Activated effector memory CD4-positive, alpha-beta T cell treated with anti-CD3 and anti-CD28 coated beads, Interleukin-2, amount 50 U/mL, for 16 hours (primary cell): Measurements from ENCODE around the gene DNAH17.

ENCODE experiments used
- DNase-seq: peaks from one replicate; pipeline ENCODE4 v3.0.0-alpha.2; 2020

The DNAH17 gene

GRCh38 chr17:78493853-78494695 is 83.1 kb downstream of the DNAH17 start:
- no peak for DNase-seq

DNA sequence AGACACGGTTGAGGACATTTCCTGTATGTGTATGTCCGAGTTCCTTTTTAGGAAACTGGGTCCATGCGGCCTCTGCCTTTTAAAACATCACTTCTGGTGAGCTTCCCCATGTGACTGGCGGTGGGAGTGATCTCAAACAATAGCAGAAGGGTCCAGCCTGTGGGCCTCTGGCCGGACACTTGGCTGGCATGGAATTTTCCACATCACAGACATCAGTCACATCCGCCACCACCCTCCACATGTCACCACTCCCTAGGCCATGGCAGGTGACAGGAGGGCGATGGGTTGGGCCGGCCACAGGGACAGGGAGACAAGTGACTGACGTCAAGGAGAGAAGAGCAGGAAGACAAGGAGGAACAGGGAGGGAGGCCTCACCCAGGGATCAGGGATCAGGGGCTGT is 83.7 kb downstream of the DNAH17 start:
- no peak for DNase-seq

- DNase-seq = no peak
Measured at GRCh38 chr17:78492116-78492799, 84.9 kb downstream of the DNAH17 start.

DNA sequence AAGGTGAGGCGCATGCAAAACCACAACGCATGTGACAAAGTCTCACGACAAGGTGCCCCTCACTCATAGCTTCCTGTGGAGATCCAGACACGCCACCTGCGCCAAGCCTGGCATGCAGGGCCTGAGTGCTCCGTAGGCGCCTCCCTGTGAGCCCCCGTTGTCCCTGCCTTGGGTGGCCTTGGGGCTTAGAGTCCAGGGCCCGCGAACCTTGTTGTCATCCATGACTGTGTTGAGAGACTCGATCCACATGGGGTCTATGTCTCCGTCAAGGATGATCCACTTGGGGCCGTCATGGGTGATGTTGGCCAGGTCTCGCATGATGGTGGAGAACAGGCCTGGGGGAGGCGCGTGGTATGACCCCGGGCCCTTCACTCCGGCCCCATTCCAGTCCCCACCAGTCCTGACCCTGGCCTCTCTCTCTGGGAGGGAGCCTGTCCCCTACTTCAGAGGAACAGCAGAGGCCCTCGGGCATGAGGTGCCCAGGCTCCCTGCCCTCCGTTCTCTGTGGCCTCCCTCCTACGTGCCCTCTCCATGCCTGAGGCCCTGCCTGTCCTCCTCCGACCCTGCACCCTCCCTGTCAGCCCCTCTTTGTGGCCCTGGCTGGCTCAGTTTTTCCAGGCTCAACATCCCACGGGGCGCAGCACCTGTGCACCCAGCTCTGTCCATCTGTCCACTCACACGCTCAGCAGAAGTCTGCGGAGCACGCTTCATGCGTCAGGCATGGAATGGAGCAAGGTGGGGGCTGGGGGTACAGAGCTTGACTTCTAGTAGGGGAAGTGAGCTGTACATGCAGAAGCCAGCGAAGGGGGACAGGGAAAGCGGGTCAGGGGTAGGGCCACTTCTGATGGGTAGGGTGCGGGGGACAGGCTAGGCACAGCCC is 85.7 kb downstream of the DNAH17 start:
- no peak for DNase-seq

DNA sequence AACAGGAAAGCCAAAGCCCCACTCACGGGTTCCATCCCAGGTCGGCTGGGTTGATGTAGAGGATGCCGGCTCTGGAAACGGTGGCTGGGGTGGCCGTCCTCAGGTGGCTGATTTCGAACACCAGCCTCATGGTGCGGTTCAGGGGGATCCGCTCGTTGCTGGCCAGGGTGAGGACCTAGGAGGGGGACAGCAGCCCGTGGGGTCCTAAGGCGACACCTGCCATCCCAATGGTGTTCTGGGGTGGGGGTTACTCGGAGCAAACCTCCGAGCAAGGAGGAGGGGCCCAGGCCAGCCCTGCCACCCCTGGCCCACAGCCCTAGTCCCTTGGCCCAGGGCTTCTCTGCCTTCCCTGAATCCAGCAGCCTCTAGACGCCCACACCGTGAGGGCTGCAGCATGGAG is 86.5 kb downstream of the DNAH17 start:
- no peak for DNase-seq

DNA sequence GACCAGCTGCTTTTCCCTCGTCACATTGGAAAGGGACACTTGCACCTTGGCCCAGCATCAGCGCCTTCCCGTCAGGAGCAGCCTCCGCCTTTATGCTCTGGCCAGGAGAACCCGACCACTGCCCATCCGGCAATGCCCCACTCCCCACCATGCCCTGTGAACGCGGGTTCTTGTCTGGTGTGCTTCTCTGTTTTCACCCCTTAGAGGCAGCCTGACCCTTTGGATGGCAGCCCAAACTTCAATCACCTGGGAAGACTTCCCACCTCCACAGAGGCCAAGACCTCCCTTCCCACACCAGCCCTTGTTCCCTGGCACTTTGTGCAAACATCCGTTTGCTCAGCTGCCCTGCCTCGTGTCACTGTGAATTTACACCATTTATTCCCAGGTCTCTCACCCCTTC is 87.0 kb downstream of the DNAH17 start:
- DNase-seq = no peak

DNA sequence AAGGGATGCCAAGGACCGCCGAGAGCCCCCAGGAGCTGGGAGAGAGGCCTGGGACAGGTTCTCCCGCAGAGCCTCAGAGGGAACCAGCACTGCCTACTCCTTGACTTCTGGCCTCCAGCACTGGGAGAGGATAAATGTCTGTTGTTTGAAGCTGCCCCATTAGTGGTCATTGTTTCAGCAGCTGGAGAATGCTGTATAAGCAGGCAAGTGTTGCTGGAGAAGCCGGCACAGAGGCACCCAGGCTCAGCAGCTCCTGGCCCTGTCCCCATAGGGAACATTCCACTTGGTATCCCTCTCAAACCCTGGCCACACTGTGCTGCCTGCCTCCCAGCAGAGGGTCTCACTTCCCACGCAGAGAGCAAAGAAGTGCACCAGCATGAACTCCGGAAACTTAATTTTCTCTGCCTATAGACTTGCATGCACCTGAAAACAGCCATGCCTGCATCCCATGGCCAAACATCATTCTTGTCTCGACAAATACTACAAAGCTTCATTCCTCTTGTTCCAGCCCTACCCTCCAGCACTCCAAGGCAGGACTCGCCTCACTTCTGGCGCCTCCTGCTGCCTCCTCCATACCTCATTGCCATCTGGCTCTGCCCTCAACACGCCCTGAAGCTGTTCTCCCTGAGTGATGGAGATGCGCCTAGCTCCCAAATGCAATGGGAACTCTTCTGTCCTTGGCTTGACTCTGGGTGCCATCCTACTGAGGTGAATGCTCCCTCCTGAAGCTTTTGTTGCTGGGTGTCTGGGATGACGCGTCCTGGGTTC is 88.1 kb downstream of the DNAH17 start:
- no peak for DNase-seq

DNA sequence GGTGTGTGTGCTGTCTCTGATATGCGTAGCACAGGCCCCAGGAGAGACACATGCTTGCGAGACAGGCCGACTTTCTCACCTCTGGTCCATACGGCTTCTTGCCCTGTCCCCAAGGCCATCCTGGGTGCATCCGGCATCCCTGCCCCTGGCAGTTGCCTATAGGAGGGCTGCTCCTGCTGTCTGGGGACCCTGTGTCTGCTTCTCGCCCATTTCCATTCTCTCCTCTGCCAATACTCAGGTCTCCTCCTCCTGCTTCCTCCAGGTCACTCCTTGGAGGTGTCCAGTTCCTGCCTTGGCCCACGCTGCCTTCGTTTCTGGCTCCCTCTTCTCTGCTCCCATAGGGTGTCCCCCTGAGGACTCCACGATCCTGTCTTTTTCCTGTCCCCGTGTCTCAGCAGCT is 89.0 kb downstream of the DNAH17 start:
- no peak for DNase-seq

DNA sequence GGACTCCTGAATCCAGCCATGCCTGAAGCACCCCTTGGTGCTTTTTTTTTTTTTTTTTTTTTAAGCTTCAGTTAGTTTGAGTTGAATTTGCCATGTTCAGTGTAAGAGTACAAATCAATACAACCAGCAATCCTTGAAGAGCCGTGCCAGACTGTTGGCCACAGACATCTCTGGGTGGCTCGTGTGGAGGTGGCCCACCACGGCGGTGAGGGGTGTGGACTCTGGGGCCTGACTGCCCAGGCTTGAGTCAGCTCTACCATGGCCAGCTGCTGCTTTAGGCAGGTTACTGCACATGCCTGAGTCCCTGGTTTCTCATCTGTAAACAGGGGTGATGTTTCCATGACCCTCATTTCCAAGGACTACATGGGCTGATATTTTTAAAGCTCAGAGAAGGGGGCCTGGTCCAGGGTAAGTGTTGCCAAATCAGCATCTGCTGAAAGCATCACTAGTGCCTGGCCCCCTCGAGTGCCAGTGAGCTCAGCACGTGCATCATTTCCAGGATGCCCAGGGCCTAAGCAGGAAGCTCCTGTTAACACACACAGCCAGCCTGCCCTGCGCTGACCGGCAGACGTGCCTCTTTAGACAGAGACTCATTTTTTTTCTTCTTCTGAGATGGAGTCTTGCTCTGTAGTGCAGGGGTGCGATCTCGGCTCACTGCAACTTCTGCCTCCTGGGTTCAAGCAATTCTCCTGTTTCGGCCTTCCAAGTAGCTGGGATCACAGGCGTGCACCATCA is 90.1 kb downstream of the DNAH17 start:
- no peak for DNase-seq

GRCh38 chr17:78486228-78486802 is 90.9 kb downstream of the DNAH17 start:
- DNase-seq = no peak

- no peak for DNase-seq
Measured at GRCh38 chr17:78485290-78486168, 91.7 kb downstream of the DNAH17 start.

DNA sequence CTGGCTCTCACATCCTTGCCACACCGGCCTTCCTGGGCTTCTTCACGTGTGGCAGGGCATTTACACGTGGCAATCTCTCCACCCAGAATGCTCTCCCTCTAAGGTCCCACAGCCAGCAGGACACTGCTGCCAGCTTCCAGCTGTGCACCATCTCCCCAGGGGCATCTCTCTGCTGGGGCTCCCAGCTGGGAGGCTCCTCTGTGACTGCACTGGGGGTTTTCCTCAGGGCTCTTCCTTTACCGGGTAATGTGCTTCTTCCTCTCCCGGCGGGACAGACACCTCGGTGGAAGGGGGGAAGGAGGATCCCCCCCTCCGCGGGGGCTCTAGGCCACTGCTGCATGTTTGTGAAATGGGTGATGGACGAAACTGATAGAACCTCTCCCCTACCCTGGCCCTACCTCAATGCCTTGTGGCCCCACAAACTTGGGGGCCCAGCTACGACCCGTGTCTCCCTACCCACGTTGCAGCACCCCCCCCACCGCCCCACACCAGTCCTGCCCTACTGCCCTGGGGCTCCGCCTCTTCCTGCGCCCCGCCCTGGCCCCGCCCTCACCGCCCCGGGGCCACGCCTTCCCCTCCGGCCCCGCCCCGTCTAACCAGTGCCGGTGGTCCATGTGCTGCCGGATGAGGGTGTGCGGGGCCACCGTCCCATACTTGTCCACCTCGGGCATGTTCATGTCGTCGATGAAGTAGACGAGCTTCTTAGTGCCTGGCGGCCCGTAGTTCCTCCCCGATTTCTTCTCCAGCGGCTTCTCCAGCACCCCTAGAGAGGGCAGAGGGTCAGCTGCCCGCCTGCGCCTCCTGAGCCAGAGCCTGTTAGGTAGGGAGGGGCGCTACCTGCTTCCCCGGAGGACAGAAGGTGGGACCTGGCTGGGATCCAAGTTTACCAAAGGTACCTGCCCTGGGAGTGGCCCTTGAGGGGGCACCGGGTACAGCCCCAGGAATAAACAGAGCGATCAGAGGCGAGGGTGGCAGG is 92.6 kb downstream of the DNAH17 start:
- DNase-seq = peak; percentile 84

- no peak for DNase-seq
Measured at GRCh38 chr17:78479369-78479768, 97.8 kb downstream of the DNAH17 start.

- DNase-seq = no peak
Measured at GRCh38 chr17:78478757-78479297, 98.4 kb downstream of the DNAH17 start.

DNA sequence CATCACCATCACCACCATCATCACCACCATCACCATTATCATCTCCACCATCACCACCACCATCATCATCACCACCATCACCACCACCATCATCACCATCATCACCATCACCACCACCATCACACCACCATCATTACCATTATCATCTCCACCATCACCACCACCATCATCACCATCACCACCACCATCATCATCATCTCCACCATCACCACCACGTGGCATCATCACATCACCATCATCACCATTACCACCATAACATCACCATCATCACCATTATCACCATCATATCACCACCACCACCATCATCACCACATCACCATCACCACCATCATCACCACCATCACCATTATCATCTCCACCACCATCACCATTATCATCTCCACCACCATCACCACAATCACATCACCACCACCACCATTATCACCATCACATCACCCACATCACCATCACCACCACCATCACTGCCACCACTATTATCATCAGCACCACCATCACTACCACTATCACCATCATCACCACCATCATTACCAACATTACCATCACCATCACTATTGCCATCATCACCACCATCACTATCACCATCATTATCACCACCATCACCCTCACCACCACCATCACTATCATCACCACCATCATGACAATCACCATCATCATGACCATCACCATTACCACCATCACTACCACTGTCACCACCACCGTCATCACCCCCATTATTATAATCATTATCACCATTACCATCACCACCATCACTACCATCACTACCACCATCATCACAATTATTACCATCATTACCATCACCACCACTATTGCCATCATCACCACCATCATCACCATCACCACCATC is 99.1 kb downstream of the DNAH17 start:
- no peak for DNase-seq

DNA sequence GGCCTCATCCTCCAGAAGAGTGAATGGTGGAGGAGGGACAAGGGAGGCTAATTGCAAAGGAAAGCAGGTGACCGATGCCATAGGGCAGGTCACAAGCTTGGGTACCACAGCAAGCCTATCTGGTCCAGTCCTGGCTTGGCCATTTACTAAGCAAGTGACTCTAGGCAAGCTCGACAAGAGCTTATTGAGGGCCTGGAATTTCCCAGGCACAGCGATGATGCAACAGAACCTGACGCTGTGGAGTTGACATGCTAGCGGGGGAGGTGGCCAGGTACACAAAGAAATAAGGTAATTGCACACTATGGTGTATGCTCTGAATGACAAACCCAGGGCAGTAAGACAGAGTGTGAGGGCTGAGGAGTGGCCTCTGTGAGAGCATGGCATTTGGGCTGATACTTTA is 100.2 kb downstream of the DNAH17 start:
- no peak for DNase-seq

GRCh38 chr17:78476149-78476548 is 101.0 kb downstream of the DNAH17 start:
- no peak for DNase-seq

- DNase-seq = no peak
Measured at GRCh38 chr17:78475211-78475610, 102.0 kb downstream of the DNAH17 start.
